Stimulated activated CD4-positive, alpha-beta T cell treated with anti-CD3 and anti-CD28 coated beads, Interleukin-1b, Interleukin-23, amount 100 ng/mL, for 4 hours (primary cell): Measurements from ENCODE around the gene IL27RA.
A peak's percentile ranks its signal among the peaks of the same experiment; 100 is the strongest.

ENCODE experiments used
- DNase-seq, 2 donors: peaks; one replicate each; pipeline ENCODE4 v3.0.0-alpha.2; 2020; ENCODE audit warnings: low read depth in 2 of 2

Gene IL27RA

DNA sequence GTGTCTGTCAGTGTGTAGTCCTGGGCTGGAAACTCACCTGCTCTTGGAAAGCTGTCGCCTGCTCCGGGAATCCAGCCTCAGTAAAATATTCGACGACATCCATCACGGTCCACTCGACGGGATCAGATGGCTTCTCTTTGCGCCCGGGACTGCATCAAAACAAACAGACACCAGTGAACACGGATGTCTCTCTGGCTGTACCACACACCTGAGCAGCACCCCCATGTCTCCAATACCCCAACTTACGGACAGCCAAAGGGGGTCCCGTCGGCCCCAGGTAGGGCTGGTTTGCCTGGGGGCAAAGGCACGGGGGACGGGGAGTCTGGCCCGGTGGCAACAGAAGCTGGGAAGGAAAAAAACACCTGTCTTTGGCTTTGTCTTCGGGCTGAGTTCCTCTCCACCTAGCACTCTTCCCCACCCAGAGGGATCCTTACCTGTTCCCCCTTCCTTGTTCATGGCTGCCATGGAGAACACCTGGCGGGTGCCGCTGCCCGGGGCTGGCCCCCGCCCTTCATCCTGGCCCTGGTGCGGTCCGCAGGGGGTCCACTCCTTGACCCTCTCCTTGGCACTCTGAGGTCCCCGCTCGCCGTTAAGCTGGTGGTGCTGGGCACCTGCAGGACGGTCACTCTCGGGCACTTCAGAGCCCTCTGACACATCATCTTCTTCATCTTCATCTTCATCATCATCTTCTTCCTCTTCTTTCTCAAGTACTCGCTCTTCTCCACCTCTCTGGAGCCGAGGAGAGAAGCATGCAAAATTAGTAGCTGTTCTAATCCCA lies 57.3 kb downstream of the IL27RA start:
- no peak for DNase-seq

DNA sequence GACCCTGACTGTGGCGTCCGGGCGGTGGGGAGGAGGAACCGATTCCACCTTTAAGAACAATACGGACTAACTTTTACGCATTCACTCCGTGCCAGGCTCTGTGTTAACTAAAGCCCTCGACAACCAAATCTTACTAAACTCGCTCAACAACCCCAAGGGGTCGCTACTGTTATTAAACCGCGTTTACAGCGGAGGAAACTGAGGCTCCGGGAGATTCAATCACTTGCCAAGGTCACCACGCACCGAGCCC lies 57.8 kb downstream of the IL27RA start:
- DNase-seq = peak in 1 of 2 donors; percentile 12

DNA sequence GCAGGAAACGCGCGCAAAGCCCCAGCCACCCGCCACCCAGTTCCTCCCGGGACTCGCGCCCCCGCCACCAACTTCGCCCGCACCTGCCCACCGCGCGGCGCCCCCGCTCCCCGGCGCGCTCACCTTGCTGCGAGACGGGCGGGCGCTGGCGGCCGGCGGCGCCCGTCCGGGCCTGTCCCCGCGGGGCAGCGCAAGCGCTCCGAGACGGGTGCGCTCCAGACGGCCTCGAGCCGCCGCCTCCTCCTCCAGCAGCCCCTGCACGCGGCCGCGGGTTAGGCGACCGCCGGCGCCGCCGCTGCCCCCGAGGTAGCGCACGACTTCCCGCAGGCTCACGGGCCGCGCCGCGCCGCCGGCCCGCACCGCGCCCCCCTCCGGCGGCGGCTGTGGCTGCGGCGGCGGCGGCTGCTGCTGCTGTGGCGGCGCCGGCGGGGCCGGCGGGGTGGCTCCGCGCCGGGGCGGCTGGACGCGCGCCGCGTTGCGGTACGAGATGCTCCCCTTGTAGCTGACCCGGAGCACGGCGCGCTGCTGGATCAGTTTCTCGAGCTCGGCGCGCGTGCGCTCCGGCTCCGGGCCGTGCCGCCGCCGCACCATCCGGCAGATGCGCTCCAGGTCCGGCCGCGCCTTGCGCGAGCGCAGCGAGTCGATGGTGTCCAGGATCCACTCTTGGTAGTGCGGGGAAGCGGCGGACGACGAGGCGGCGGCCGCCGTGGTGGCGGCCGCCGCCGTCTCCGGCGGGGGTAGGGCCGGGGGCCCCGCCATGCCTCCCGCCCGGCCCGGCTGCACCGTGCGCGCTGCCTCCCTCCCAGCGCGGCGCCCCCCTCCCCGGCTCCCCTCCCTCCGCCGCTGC lies 58.3 kb downstream of the IL27RA start:
- DNase-seq = peak in 1 of 2 donors; percentile 24

DNA sequence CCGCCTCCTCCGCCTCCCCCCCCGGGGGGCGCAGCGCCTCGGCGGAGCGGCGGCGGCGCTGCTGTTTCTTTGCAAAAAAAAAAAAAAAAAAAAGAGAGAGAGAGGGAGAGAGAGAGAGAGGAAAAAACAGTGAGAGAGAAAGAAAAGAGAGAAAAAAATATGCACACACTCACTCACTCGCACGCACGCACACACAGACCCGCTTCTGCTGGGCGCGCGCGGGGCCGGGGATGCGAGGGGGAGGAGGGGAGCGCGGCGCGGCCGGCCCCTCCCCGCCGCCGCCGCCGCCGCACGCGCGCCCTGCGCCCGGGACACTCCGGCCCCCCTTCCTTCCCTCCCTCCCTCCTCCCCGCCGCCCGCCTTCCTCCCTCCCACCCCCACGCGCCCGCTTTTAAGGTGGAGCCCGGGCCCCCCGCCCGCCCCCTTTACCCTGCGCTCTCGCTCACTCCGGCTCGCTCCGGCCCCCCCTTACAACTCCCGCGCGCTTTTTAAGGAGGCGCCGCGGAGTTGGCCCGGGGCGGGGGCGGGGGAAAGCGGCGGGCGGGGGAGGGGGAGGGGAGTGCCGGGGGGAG lies 59.0 kb downstream of the IL27RA start, which contains the start of gene SAMD1:
Gene SAMD1, minus strand, starts transcription at position 243 of the 572 bp plus-strand sequence.
- peak; percentile 87 to 89 for DNase-seq

DNA sequence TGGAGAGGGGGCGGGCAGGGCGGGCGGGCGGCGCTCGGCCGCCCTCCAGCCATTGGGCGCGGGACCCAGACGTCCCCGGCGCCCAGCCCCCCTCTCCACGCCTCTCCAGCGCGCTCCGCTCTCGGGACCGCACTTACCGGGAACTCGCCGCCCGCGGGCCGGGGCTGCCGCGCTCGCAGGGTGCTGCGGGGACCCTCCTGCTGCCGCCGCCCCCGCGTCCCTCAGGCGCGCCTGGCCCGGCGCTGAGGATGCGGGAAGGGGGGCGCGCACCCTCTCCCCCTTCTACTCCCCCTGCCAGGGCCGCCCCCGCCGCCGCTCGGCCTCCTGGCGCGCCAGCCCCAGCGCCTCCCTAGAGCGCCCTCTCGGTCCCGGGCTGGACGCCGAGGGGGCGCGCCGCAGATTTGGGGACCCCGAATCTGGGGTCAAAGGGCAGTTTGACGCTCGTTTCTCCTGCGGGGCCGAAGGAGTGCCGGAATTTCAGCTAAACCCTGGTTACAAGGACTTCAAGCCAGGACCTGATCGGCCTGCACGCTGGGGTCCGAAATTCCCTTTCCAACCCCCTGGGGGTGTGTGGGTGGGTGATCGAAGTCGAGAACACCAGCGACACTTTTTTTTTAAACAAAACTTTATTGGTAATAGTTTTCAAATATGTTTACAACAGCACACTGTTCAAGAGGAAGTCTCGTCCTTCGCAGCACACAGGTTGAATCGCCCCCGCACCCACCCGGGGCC lies 59.7 kb downstream of the IL27RA start:
- peak in 1 of 2 donors; percentile 40 for DNase-seq

DNA sequence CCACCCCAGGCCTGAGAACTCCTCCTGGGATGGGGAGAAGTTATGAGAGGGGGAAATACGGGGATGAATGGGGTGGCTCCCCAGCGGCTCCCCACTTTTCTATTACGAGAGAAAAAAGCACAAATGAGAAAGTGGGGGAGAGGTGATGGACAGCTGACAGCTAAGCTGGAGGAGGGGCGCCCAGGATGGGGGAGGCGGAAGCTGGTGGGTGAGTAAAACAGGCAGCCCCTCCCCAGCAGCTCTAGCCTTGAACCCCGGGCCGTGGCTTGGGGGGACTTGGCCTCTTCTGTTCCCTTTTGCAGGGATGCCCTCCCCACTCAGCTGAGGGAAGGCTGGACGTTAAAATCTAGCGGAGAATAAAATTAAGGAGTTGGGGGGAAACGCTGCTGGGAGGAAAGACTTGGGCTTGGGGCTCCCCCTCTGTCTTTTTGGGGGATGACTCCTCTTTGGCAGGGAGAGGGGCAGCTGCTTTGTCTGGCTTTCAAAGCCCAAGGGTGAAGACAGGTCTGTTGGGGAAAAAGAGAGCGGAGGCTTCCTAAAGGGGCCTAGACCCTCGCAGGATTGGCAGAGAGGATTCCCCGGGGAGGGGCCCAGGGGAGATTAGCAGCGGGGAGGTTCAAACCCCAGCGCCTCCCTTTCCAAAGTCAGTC lies 60.4 kb downstream of the IL27RA start:
- no peak for DNase-seq

DNA sequence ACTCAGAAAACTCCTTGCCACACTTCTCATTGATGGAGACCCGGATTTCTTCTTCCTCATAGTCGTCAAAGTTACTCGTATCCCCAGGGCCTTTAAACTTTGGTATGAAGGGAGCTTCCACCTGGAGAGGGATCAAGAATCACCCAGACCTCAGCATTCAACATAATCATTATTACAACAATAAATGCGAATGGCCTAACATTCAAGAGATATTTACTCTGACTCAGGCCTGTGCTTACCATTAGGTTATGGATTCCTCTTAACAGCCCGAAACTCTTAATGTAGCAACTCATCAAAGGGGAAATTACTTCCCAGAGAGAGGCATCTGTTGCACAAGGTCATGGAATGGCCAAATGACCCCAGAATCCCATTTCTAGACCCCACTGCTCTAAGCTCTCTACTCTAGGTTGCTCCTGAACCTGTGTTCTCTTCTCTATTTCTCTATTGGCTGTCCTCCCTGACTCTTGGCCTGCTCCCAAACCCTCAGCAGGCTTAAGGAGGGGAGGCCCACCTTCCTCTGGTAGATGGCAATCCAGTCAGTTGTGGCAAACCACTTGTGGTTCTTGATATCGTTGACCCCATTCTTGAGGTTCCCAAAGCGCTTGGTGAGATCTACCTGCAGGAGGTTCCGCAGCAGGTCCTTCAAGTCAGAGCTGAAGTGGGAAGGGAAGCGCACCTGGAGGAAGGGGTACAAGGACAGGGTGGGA lies 61.7 kb downstream of the IL27RA start:
- no peak for DNase-seq

DNA sequence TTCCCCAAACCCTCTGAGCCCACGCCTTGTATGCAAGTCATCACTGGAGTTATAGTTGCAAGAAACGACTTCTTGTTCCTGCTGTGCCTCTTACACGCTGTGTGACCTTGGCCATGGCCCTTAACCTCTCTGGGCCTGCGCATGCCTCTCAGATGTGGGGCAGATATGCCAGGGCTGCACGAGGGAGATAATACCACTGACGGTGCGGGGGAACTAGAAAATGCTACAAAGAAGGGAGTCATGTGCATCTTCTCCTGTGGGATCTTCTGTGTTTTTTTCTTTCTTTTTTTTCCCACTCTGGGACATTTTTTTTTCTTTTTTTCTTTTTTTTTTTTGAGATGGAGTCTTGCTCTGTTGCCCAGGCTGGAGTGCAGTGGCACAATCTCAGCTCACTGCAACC lies 63.3 kb downstream of the IL27RA start:
- no peak for DNase-seq

DNA sequence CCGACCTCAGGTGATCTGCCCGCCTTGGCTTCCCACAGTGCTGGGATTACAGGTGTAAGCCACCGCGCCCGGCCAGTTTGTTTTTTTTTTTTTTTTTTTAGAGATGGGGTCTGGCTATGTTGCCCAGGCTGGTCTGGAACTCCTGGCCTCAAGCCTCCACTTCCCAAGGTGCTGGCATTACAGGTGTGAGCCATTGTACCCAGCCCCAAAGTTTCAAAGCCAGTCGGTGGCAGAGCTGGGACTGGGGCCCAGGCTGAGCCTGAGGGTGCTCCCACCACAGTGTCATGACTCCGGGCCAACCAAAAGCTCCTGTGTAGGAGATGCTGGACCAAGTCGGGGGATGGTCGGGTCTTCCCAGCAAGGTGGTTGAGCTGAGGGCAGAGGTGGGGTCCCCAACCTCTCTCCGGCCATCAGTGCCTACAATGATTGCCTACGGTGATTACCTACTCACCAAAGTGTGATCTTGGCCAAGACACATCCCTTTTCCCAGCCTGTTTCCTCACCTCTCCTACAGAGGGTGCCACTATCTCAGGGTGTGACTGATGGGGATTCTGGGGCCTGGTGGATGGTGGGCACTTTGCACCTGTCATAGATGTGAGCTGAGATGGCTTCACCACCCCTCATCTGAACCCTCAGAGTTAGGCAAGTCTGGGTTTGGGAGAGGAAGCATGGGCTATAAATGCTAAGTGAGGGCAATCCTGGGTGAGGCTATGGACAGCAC lies 64.9 kb downstream of the IL27RA start:
- DNase-seq = no peak

DNA sequence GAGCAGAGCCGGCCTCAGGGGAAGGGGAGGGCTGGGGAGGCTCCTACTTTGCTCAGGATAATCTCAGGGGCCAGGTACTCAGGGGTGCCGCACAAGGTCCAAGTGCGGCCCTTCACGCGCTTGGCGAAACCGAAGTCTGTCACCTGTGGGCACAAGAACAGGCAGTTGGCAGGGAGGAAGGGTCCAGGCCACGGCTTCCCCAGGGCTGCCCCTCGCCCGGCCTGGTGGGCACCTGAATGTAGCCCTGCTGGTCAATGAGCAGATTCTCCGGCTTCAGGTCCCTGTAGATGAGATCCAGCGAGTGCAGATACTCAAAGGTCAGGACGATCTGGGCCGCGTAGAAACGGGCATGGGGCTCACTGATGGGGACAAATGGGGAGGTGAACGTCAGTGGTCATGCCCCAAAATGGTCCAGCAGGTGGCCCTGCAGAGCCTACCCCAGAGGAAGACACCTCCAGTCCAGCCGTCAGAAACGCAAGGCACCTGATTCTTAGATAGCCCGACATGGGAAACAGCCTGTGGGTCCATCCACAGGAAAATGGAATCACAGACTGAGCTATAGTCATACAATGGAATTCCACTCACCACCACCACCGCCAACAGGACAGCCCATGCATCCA lies 66.1 kb downstream of the IL27RA start:
- no peak for DNase-seq

DNA sequence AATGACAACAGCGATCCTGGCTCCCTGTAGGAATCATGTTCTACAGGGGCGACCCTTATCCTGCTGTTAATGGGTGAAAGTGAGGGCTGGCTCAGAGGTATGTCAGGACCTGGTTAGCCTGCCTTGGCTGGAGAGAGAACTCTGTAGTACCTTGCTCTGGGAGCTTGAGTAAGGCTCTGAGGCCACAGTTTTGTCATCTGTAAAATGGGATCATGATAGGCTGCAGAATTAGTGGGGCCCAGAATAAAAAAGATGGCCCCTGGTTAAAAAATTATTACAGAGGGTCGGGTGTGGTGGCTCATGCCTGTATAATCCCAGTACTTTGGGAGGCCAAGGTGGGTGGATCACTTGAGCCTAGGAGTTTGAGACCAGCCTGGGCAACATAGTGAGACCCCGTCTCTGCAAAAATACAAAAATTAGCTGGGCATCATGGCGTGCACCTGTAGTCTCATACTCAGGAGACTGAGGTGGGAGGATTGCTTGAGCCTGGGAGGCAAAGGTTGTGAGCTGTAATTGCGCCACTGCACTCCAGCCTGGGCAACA lies 69.5 kb downstream of the IL27RA start:
- DNase-seq = no peak

DNA sequence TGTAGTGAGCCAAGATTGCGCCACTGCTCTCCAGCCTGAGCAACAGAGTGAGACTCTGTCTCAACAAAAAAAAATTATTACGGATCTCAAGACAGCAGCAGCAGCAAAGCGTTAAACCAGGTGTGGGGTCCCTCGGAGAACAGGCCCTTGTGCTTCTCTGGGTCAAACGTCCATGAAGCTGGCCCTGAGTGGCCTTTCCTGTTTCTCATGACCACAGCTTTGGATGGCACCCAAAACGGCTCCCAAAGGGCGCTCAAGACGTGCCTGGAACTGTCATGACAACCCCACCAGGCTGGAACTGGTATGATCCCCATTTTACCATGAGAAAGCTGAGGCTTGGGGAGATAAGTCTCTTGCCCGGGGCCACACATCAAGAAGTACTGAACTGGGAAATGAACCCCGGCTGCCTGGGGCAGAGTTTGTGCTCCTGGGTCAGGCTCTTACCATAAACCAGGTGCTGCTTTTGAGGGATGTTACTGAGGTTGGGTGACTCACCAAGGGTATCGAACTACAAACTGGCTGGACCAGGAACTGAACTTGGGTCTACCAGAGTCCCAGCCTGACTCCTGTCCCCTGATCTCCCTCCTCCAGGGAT lies 70.6 kb downstream of the IL27RA start:
- DNase-seq = no peak

DNA sequence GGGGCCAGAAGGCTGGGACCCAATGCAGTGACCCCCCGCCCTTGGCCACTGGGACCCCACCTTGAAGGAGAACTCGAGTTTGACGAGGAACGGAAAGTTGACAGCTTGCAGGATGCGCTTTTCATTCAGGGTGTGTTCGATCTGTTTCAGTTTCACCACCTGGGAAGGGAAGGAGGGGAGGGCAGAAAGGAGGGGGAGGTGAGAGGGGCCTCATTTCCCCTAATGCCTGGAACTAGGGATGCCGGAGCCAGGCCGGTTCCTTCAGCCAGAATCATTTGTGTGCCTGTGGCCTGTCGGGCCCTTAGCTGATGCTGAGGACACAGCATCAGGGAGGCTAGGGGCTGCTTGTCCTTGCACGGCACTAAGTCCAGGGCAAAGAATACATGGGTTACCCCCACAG lies 71.2 kb downstream of the IL27RA start:
- DNase-seq = no peak
